DMS153 (cell line): ENCODE measurements around the gene CNTNAP4.

ENCODE experiments used
- DNase-seq: peaks from one replicate; lab custom pipeline; 2025; lab: John Stamatoyannopoulos, UW

Gene CNTNAP4

GRCh38 chr16:76309639-76310335 is 32.6 kb downstream of the CNTNAP4 start:
- DNase-seq, result no peak

- DNase-seq, result no peak
These were observed 34.1 kb downstream of the CNTNAP4 start for GRCh38 chr16:76311260-76311659.

- no peak for DNase-seq
These were observed 41.4 kb downstream of the CNTNAP4 start for GRCh38 chr16:76318565-76318964.

- DNase-seq, result no peak
These were observed 51.9 kb downstream of the CNTNAP4 start for GRCh38 chr16:76329106-76329505.

- no peak for DNase-seq
These were observed 58.2 kb downstream of the CNTNAP4 start for GRCh38 chr16:76335180-76335974.

- DNase-seq, result no peak
These were observed 58.9 kb downstream of the CNTNAP4 start for GRCh38 chr16:76336112-76336511.

- DNase-seq, result no peak
These were observed 61.3 kb downstream of the CNTNAP4 start for GRCh38 chr16:76338472-76338871.

GRCh38 chr16:76343769-76344168 is 66.6 kb downstream of the CNTNAP4 start:
- DNase-seq, result no peak

GRCh38 chr16:76345163-76345661 is 68.0 kb downstream of the CNTNAP4 start:
- no peak for DNase-seq

- no peak for DNase-seq
These were observed 69.0 kb downstream of the CNTNAP4 start for GRCh38 chr16:76346210-76346609.

GRCh38 chr16:76351441-76351840 is 74.2 kb downstream of the CNTNAP4 start:
- DNase-seq, result no peak

- DNase-seq, result no peak
These were observed 83.2 kb downstream of the CNTNAP4 start for GRCh38 chr16:76360404-76360803.

GRCh38 chr16:76370344-76370743 is 93.1 kb downstream of the CNTNAP4 start:
- no peak for DNase-seq

GRCh38 chr16:76371441-76371840 is 94.2 kb downstream of the CNTNAP4 start:
- no peak for DNase-seq

GRCh38 chr16:76373998-76374397 is 96.8 kb downstream of the CNTNAP4 start:
- no peak for DNase-seq

- DNase-seq, result no peak
These were observed 99.8 kb downstream of the CNTNAP4 start for GRCh38 chr16:76376988-76377387.

- no peak for DNase-seq
These were observed 100.8 kb downstream of the CNTNAP4 start for GRCh38 chr16:76378020-76378419.

GRCh38 chr16:76381096-76381495 is 103.9 kb downstream of the CNTNAP4 start:
- no peak for DNase-seq

- no peak for DNase-seq
These were observed 108.5 kb downstream of the CNTNAP4 start for GRCh38 chr16:76385601-76386230.

- no peak for DNase-seq
These were observed 109.6 kb downstream of the CNTNAP4 start for GRCh38 chr16:76386784-76387183.

GRCh38 chr16:76387994-76388393 is 110.8 kb downstream of the CNTNAP4 start:
- no peak for DNase-seq

- DNase-seq, result no peak
These were observed 111.9 kb downstream of the CNTNAP4 start for GRCh38 chr16:76389126-76389525.

- DNase-seq, result no peak
These were observed 113.3 kb downstream of the CNTNAP4 start for GRCh38 chr16:76390476-76390875.
